WTC11 (cell line): ENCODE measurements around the gene MYH16. TPM values are rescaled to one million over a fixed set of nuclear protein-coding genes. Genes with fewer than 3 reads are reported as not detected.

ENCODE experiments used
- ATAC-seq: fragments of 200-7000 bp; cut with Tn5 transposase; 2 replicates; pipeline ENCODE4 v1.10.0; 2021; ENCODE audit warnings: mild to moderate bottlenecking, moderate library complexity
- CTCF ChIA-PET: fragments of 300-600 bp; sonication (Branson Sonifier 250); formaldehyde crosslinking; loops from one replicate; lab custom pipeline; 2021; ENCODE audit warnings: antibody characterized with exemption; lab: Charles Lee
- POLR2A ChIA-PET: fragments of 350-600 bp; sonication (Branson Sonifier 250); formaldehyde crosslinking; loops from one replicate; lab custom pipeline; 2021; ENCODE audit warnings: antibody characterized with exemption; lab: Charles Lee
- DNase-seq: peaks from one replicate; pipeline ENCODE4 v3.0.0; 2021; ENCODE audit warnings: low spot score
- H3K27ac Mint-ChIP-seq: 2 replicates; pipeline ENCODE4 v1.8.0; 2021; ENCODE audit warnings: mixed read lengths
- H3K27me3 Mint-ChIP-seq: 2 replicates; pipeline ENCODE4 v1.8.0; 2021; ENCODE audit warnings: low read depth, mild to moderate bottlenecking, moderate library complexity, mixed read lengths
- H3K36me3 Mint-ChIP-seq: 2 replicates; pipeline ENCODE4 v1.8.0; 2021; ENCODE audit warnings: mixed read lengths
- H3K4me1 Mint-ChIP-seq: 2 replicates; pipeline ENCODE4 v1.8.0; 2022; ENCODE audit warnings: mixed read lengths
- H3K4me3 Mint-ChIP-seq: 2 replicates; pipeline ENCODE4 v1.8.0; 2021; ENCODE audit warnings: mild to moderate bottlenecking, moderate library complexity, mixed read lengths
- H3K9me3 Mint-ChIP-seq: 2 replicates; pipeline ENCODE4 v1.8.0; 2021; ENCODE audit warnings: mixed read lengths
- ARID4B ChIP-seq: sonication (generic); formaldehyde crosslinking; IDR thresholded peaks from 2 replicates; pipeline ENCODE4 v1.8.0; 2023; ENCODE audit warnings: missing genetic modification reagents, mild to moderate bottlenecking, borderline replicate concordance
- CTCF ChIP-seq: fragments of 200-600 bp; IDR thresholded peaks from 2 replicates; pipeline ENCODE4 v1.8.0; 2022; ENCODE audit warnings: antibody characterized with exemption
- E2F4 ChIP-seq: sonication (generic); formaldehyde crosslinking; IDR thresholded peaks from 2 replicates; pipeline ENCODE4 v1.8.1; 2022; ENCODE audit warnings: low read depth, mild to moderate bottlenecking, moderate library complexity, missing genetic modification reagents, borderline replicate concordance
- JAZF1 ChIP-seq: fragments of 250-450 bp; sonication (Bioruptor Pico); IDR thresholded peaks from 2 replicates; pipeline ENCODE4 v1.9.0; 2021; ENCODE audit warnings: moderate library complexity, mild to moderate bottlenecking, inconsistent platforms
- MLX ChIP-seq: sonication (generic); formaldehyde crosslinking; IDR thresholded peaks from 2 replicates; pipeline ENCODE4 v1.8.1; 2023; ENCODE audit warnings: mild to moderate bottlenecking, missing genetic modification reagents, moderate library complexity
- NFYB ChIP-seq: sonication (generic); formaldehyde crosslinking; conservative IDR thresholded peaks from 2 replicates; pipeline ENCODE4 v1.8.0; 2022; ENCODE audit warnings: low read depth, missing genetic modification reagents
- RELA ChIP-seq: sonication (generic); formaldehyde crosslinking; IDR thresholded peaks from 2 replicates; pipeline ENCODE4 v1.8.1; 2022; ENCODE audit warnings: missing genetic modification reagents, mild to moderate bottlenecking, borderline replicate concordance
- SP1 ChIP-seq: sonication (generic); formaldehyde crosslinking; conservative IDR thresholded peaks from 2 replicates; pipeline ENCODE4 v1.8.1; 2022; ENCODE audit warnings: missing genetic modification reagents
- TP53 ChIP-seq: sonication (generic); formaldehyde crosslinking; IDR thresholded peaks from 2 replicates; pipeline ENCODE4 v1.8.1; 2023; ENCODE audit warnings: mild to moderate bottlenecking, missing genetic modification reagents
- ZNF396 ChIP-seq: fragments of 250-450 bp; sonication (Bioruptor Pico); IDR thresholded peaks from 2 replicates; pipeline ENCODE4 v1.8.0; 2021; ENCODE audit warnings: mild to moderate bottlenecking, moderate library complexity, borderline replicate concordance
- total RNA-seq: library from RNA; stranded (reverse); gene quantifications from 3 replicates; pipeline ENCODE4 v1.2.3, GENCODE V29; 2021
- TF ChIP-seq, protein P1 (sequence below): fragments of 250-450 bp; sonication (Bioruptor Pico); IDR thresholded peaks from 2 replicates; pipeline ENCODE4 v2.1.2; 2022; ENCODE audit warnings: mild to moderate bottlenecking, moderate library complexity
- TF ChIP-seq, protein P2 (sequence below): sonication (generic); formaldehyde crosslinking; IDR thresholded peaks from 2 replicates; pipeline ENCODE4 v1.8.0; 2023; ENCODE audit warnings: mild to moderate bottlenecking, missing genetic modification reagents
- TF ChIP-seq, protein P3 (sequence below): sonication (generic); formaldehyde crosslinking; conservative IDR thresholded peaks from 2 replicates; pipeline ENCODE4 v1.8.1; 2022; ENCODE audit warnings: mild to moderate bottlenecking, missing genetic modification reagents

Gene MYH16
- total RNA-seq, 1 experiment from 2014 or later = not detected

- TF ChIP-seq ARID4B (CRISPR knock-in tag) (no peak), JAZF1 (no peak), CTCF (no peak), ZNF396 (CRISPR knock-in tag) (no peak), MLX (no peak), RELA (CRISPR knock-in tag) (no peak)
- TF ChIP-seq, protein P1, sequence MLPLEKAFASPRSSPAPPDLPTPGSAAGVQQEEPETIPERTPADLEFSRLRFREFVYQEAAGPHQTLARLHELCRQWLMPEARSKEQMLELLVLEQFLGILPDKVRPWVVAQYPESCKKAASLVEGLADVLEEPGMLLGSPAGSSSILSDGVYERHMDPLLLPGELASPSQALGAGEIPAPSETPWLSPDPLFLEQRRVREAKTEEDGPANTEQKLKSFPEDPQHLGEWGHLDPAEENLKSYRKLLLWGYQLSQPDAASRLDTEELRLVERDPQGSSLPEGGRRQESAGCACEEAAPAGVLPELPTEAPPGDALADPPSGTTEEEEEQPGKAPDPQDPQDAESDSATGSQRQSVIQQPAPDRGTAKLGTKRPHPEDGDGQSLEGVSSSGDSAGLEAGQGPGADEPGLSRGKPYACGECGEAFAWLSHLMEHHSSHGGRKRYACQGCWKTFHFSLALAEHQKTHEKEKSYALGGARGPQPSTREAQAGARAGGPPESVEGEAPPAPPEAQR (CRISPR knock-in tag) = no peak
These were observed 27.7 kb upstream of the MYH16 start (continued) for GRCh38 chr7:99244939-99245338.

GRCh38 chr7:99248391-99249095 is 24.1 kb upstream of the MYH16 start:
- peaks cover 10% of the 10 kb centered on the region for H3K4me1 Mint-ChIP-seq
- H3K36me3 Mint-ChIP-seq = no peaks in the 10 kb centered on the region
- no peaks in the 10 kb centered on the region for H3K9me3 Mint-ChIP-seq
- DNase-seq = no peak
- no peak overlapping the region for H3K4me3 Mint-ChIP-seq
- ATAC-seq = no peak
- ChIA-PET CTCF (no interaction called here), POLR2A (interaction anchor here (0.7 kb wide), 1 partner anchor 86 kb away, joined by 4 read pairs; no protein-coding TSS in a partner anchor)
- TF ChIP-seq TP53 (no peak), NFYB (CRISPR knock-in tag) (no peak)
- TF ChIP-seq, protein P2, sequence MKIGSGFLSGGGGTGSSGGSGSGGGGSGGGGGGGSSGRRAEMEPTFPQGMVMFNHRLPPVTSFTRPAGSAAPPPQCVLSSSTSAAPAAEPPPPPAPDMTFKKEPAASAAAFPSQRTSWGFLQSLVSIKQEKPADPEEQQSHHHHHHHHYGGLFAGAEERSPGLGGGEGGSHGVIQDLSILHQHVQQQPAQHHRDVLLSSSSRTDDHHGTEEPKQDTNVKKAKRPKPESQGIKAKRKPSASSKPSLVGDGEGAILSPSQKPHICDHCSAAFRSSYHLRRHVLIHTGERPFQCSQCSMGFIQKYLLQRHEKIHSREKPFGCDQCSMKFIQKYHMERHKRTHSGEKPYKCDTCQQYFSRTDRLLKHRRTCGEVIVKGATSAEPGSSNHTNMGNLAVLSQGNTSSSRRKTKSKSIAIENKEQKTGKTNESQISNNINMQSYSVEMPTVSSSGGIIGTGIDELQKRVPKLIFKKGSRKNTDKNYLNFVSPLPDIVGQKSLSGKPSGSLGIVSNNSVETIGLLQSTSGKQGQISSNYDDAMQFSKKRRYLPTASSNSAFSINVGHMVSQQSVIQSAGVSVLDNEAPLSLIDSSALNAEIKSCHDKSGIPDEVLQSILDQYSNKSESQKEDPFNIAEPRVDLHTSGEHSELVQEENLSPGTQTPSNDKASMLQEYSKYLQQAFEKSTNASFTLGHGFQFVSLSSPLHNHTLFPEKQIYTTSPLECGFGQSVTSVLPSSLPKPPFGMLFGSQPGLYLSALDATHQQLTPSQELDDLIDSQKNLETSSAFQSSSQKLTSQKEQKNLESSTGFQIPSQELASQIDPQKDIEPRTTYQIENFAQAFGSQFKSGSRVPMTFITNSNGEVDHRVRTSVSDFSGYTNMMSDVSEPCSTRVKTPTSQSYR (CRISPR knock-in tag) = no peak
- H3K27ac Mint-ChIP-seq = no peak overlapping the region
- H3K27me3 Mint-ChIP-seq = peaks cover 3% of the 10 kb centered on the region; the same call in 1 of the 2 replicates

DNA sequence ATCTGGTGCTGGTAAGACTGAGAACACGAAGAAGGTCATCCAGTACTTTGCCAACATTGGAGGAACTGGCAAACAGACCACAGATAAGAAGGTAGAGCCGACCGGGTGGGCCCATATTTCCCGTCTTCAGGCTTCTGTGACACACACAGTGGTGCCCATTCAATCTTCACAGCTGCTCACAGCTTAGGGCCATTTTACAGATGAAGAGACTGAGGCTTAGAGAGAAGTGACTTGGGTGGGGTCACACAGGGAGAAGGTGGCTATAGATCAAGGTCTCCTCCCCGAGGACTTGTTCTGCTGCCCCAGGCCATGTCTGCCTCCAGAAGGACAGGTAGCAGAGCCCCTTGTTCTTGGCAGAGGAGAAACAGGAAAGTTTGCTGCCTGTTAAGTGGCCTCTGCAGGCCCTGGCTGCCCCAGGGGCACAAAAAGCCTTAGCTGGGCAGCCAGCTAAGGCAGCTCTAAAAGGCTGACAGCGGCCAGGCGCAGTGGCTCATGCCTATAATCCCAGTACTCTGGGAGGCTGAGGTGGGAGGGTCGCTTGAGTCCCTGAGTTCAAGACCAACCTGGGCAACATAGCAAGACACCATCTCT is 22.6 kb upstream of the MYH16 start:
- no peaks in the 10 kb centered on the region for H3K36me3 Mint-ChIP-seq
- CTCF ChIA-PET = no interaction called here
- POLR2A ChIA-PET = no interaction called here
- TF ChIP-seq, protein P2 (CRISPR knock-in tag) = no peak
- TF ChIP-seq, protein P3, sequence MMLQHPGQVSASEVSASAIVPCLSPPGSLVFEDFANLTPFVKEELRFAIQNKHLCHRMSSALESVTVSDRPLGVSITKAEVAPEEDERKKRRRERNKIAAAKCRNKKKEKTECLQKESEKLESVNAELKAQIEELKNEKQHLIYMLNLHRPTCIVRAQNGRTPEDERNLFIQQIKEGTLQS (CRISPR knock-in tag) = no peak
- TF ChIP-seq SP1 (CRISPR knock-in tag) (no peak), E2F4 (CRISPR knock-in tag) (no peak)

More for the DNA sequence above, 22.6 kb upstream of the MYH16 start:
- H3K4me3 Mint-ChIP-seq = no peak overlapping the region
- H3K27me3 Mint-ChIP-seq = peaks cover 1% of the 10 kb centered on the region; the same call in 1 of the 2 replicates
- no peak for DNase-seq
- H3K9me3 Mint-ChIP-seq = no peaks in the 10 kb centered on the region
- peaks cover 10% of the 10 kb centered on the region for H3K4me1 Mint-ChIP-seq
- H3K27ac Mint-ChIP-seq = no peak overlapping the region
- no peak for ATAC-seq
